ENCODE data around the gene MCC.

GRCh38 chr5:113526421-113526820 lies 38.2 kb upstream of the MCC start:
- TF ChIP-seq, protein P1, sequence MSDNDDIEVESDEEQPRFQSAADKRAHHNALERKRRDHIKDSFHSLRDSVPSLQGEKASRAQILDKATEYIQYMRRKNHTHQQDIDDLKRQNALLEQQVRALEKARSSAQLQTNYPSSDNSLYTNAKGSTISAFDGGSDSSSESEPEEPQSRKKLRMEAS (IDR thresholded peaks at IDR 0.05): no peak
- TF ChIP-seq CEBPB (IDR thresholded peaks at IDR 0.05) (no peak), RAD21 (IDR thresholded peaks at IDR 0.05; ENCODE audit: low read depth) (no peak), FOXM1 (IDR thresholded peaks at IDR 0.05; ENCODE audit: borderline replicate concordance, low read depth) (no peak)

Measured in Ishikawa (cell line).